NCI-H460 (cell line): Measurements from ENCODE around the gene USP53. TPM values are rescaled to one million over a fixed set of nuclear protein-coding genes. Genes with fewer than 3 reads are reported as not detected.
"Not testable (repeated sequence)": the region's sequence is repeated elsewhere in the genome, so short reads cannot be mapped to it uniquely, and the experiment has no call there.

Experiments
- DNase-seq: peaks from one replicate; pipeline ENCODE4 v3.0.0-alpha.2; 2016; ENCODE audit warnings: low read depth; ENCODE audit errors: extremely low read depth
- polyA plus RNA-seq: library from polyadenylated mRNA; depleted of rRNA; stranded (reverse); fragments of >200 nt; gene quantifications from 2 replicates; pipeline ENCODE4 v1.2.3, GENCODE V29; 2014; cell fraction: nucleus; rRNA removed
- total RNA-seq: library from RNA; depleted of rRNA; stranded (reverse); fragments of >200 nt; shearing (Covaris generic); gene quantifications from 2 replicates; pipeline ENCODE4 v1.2.3, GENCODE V29; 2014; rRNA removed

USP53 gene
- 24.1 and 31.1 TPM in 2 replicates for total RNA-seq
- 10.3 and 15.5 TPM in 2 replicates for polyA plus RNA-seq

DNA sequence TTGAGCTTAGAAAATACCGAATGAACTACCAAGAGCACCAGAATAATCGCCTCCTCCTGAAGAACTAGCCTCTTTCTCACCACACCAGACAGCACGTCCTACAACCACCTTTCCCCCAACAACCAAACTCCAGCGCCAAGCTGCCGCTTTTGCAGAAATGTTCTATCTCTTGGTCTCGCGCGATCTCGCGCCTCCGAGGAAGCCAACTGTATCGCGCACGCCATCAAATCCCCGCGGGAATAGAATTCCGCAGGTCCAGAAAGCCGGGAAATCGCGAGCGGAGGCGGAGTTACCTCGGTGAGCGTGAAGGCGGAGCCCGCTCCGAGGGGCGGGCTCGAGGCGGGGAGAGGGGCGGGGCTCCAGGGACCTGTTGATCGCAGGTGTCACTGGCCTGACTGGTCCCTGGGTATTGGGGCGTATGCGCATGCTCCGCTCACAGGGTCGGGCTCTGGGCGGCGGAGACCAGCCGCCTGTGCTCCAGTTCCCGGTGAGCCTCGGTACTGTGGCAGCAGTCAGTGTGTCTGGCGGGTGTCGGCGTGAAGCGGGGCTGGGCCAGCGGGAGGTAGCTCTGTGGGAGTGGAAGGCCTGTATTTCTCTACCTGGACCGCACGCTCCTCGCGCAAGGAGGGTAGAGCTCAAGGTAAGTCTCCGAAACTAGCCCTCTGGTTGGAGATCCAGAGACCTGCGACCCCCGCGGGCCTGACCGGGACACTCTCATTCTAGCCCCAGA, at the start of gene USP53:
USP53 (plus strand) TSS at position 480 of the 730 bp plus-strand sequence. CDS start 27,047 bp downstream, outside the sequence.
- peak; percentile 98 for DNase-seq

DNA sequence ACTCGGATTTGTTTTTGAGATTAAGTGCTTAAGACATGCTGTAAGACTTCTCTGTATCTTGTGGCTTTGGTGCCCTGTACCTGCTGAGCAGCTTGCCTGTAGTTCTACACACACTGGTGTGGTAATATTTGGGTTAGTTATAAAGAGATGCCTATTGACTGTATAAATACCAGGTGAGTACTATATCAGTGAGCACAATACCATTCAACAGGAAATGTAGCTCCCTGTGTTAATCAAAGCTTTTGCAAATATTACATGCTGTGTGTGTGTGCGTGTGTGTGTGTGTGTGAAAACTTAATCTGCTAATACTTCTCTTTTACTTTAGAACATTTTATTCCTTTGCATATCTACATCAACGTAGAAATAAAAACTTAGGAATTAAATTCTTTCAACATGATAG, 46.7 kb upstream of the USP53 start:
- no peak for DNase-seq

DNA sequence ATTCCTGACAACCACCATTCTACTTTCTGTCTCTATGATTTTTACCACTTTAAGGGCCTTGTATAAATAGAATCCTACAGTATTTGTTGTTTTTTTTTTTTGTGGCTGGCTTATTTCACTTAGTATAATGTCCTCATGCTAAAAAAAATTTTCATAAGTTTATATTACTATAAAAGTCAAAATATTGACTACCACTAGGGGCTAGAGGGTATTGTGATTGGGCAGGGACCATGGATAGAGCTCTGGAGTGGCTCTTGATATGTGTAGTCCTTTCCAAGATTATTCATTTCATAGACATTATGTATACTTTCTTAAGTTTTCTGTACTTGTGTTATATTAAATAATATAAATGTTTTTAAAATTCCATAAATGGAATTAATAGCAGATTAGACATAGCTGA, 42.3 kb upstream of the USP53 start:
- no peak for DNase-seq

DNA sequence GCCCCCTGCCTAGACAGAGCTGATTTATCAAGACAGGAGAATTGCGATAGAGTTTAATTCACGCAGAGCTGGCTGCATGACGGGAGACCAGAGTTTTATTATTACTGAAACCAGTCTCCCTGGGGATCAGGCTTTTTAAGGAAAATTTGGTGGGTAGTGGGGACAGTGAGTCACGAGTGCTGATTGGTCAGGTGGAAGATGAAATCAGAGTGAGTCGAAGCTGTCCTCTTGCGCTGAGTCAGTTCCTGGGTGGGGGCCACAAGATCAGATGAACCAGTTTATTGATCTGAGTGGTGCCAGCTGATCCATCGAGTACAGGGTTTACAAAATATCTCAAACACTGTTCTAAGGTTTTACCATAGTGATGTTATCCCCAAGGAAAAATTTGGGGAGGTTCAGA, 40.3 kb upstream of the USP53 start:
- DNase-seq = no peak

DNA sequence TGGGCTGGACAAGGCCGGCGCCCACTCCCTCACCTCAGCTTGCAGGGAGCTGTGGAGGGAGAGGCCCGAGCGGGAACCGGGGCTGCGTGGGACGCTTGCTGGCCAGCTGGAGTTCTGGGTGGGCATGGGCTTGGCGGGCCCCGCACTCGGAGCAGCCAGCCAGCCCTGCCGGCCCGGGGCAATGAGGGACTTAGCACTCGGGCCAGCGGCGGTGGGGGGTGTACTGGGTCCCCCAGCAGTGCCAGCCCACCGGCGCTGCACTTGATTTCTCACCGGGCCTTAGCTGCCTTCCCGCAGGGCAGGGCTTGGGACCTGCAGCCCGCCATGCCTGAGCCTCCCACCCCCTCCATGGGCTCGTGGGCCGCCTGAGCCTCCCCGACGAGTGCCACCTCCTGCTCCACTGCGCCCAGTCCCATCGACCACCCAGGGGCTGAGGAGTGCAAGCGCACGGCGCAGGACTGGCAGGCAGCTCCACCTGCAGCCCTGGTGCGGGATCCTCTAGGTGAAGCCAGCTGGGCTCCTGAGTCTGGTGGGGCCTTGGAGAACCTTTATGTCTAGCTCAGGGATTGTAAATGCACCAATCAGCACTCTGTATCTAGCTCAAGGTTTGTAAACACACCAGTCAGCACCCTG, 38.7 kb upstream of the USP53 start:
- DNase-seq = not testable (repeated sequence)

DNA sequence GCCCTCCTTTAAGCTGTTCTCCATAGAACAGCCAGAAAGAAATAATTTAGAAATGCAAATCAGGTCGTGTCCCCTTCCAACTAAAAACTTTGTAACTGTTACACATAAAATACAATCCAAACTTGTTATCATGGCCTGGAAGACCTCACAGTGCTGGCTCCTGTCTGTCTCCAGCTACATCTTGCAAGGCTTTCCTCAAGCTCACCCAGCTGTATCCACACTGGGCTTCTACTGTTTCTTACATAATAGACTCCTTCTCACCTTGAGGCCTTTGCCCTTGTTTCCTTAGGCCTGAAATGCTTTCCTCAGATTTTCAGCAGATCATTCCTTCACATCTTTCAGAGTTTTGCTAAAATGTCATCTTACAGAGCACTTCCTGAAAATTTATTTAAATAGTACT, 33.5 kb upstream of the USP53 start:
- DNase-seq = no peak

DNA sequence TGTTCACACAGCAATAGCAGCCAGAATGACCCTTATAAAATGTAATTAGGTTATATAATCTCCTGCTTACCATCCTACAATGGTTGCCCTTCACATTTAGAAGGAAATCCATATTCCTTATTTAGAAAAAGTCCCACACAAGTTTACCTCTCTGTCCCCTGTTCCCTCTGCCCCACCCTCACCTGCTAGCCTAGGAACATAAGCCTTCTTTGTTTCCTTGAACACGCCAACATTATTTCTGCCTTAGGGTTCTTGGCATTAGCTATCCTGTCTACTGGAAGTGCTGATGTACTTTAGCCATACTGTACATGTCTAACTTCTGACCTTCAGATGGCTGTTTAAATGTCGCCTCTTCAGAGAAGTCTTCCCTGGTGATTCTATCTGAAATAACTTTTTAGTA, 28.4 kb upstream of the USP53 start:
- DNase-seq = no peak

DNA sequence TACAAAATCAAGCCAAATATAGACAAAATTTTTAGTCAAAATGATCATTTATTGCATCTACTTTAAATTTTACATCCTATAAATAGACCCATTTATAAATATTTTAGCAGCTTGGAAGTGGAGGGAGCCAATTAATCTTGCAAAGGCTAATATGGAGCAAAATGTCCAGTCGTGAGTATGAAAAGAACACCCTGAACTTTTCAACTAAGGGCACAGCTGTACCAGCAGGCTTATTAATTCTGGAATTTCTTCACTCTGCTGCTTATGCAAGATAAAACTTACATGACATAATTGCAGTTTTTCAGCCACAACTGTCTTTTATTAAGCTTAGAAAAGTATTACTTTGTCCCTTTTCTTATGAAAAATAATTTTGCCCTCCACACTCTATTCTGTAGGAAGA, 22.9 kb upstream of the USP53 start:
- DNase-seq = no peak

DNA sequence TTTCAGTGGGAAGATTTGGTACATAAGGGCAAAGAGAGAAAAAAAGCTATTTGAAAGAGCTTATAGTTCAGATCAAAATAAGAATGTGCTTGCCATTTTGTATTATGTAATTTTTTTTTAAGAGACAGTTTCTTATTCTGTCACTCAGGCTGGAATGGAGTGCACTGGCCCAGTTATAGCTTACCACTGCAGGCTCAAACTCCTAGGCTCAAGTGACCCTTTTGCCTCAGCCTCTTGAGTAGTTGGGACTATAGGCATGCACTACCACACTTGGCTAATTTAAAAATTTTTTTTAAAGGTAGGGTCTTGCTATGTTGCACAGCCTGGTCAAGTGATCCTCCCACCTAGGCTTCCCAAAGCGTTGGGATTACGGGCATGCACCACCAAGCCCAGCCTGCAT, 22.2 kb upstream of the USP53 start:
- DNase-seq = no peak

DNA sequence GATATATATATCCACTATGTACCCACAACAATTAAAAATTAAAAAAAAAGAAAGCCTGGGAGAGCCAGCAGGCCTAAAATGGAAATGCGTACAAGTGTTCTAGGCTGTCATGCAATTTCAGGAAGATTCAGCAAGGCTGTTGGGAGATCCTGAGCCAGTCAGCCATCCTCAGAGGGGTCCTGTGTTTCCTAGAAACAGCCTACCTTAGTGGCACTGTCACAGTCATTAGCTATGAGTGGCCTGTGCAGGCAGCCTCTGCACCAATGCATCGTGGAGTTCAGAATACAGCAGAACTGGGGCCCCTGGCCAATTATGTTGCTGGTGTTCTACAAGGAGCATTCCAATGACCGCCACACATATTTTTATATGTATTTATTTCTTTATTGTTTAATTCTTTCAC, 21.0 kb upstream of the USP53 start:
- no peak for DNase-seq

DNA sequence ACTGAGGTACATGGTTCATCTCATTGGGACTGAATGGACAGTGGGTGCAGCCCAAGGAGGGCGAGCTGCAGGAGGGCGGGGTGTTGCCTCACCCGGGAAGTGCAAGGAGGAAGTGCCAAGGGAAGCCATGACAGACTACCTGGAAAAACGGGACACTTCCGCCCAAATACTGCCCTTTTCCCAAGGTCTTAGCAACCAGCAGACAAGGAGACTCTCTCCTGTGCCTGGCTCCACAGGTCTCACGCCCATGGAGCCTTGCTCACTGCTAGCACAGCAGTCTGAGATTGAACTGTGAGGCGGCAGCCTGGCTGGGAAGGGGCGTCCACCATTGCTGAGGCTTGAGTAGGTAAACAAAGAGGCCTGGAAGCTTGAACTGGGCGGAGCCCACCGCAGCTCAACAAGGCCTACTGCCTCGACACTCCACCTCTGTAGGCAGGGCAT, 14.7 kb upstream of the USP53 start:
- DNase-seq = no peak

DNA sequence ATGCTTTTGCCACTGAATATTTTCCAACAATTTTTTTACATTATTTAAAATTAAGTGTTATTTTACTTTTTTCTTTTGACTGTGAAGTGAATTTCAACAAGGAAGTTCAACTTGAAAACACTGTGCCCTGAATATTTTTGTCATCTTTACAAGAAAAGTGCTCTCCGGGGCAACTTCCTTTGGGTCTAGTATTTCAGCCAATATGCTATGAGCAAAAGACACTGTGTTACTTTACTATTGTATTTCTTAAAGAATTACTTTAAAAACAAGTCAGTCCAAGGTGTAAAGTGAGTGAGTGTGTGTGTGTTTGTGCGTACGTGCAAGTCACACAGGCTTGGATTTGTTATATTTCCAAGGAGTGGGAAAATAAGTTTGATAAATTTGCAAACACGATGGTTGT, 7.6 kb upstream of the USP53 start:
- no peak for DNase-seq

DNA sequence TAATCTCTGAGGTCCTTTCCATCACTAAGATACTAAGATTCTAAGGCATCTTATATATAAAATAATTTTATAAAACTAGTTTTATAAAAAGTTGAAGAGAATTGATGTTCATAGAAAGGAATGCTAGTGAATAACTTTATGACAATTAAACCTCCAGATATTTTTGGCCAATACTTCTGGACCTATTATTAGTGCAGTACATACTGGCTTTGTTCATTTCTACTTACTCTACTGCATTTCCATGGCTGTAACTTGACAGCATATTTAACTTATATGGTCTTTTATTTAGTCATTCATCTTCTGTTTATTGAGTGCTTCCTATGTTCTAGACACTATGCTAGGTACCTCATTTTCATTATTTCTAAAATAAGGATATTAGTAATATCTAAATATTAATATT, 6.8 kb upstream of the USP53 start:
- DNase-seq = no peak

DNA sequence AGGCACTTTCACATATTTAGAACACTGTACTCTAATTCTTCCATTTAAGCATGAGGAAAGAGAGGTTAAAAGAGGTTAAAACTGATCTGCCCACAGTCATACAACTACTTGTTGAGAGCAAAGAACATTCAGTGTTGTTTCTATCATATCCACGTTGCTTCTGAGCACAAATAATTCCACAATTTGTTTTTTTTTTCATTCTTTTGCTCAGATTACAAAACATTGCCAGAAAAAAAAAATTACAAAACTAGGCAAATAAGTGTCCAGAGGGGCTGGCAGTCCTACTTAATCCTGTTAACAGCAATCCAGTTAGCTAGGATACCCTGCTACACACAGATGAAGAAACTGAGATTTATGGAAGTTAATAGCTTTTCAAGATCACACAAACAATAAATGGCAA, 6.3 kb upstream of the USP53 start:
- DNase-seq = no peak

DNA sequence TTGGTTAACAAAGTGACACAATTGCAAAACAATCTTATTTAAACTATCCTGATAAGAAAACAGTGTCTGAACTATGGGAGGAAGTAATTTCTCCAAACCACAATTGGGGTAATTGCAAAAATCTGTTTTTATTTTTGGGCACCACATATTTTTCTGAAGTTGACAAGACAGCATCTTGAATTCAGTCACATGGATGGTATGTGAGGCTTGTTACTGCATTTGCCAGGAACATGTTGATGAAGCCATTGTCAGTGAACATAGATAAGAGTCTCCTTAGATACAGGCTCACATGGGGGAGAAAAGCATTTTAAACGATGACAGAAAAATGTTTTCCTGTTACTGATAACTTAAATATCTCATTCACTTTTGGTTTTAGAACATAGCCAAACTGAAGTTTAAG, 5.5 kb upstream of the USP53 start:
- no peak for DNase-seq

DNA sequence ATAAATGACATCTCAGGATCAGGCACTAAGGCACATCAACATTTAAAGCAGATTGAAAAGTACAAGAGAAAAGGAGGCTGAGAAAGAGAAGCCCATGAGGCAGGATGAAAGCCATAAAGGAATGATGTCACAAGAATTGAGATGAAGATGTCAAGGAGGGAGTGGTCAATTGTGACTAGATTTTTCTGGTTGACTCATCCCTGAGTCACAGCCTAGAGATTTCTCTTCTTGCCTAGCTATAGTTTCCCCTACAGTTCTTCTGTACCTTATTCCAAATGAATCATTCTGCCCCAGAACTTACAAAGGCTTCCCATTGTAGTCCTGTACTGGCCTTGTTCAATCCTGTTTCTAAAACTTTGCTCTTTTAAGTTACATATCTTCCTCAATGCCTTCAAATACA, 3.4 kb upstream of the USP53 start:
- peak; percentile 83 for DNase-seq

DNA sequence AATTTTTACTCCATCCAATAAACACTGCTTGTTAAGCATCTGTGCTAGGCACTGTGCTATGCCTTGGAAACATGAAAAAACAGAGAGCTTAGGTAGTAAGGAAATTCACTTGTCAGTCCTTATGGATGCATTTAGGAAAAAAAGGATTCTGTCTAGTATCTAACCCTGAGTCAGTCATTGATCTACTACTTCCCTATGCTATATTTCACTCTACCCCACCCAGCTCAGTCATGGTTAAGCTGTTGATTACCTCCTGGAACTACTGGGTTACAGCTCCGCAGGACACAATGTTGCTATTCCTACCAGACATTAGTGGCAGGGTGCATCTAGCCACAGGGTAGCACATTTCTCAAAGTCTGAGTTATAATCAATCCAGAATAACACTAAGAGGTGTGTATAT, 2.9 kb upstream of the USP53 start:
- no peak for DNase-seq

DNA sequence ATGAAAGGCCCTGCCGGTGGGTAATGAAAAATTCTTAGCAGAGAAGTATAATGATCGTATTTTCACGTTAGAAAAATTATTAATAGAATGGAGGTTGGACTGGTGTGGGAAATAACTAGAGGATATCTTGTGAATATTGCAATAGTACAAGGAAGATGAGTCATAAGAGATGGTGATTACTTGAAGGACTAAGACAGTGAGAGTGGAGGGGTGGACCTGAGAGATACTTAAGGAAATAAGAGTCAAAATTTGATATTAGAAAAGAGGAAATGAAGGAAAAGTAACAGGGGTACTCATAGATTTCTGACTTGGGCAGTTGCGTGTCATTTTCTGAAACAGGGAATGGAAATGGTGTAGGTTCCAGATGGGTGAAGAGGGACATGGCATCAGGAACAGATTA, 1.7 kb upstream of the USP53 start:
- no peak for DNase-seq

DNA sequence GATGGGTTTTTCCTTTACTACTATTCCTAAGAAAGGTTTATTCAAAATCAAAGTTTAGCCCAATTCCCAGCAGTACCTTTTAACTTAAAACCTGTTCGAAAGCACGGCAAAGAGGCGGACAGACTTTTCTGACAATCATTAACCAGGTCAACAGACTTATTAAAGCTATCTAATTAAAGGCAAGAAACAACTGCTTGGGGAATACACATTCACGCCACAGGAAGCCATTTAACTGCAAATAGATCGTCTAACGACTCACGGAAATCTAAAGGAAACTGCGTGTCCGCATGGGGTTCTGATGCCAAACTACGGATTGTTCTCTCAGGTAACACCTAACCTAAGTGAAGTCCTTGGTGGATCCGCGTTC, 663 bp upstream of the USP53 start:
- DNase-seq = no peak

DNA sequence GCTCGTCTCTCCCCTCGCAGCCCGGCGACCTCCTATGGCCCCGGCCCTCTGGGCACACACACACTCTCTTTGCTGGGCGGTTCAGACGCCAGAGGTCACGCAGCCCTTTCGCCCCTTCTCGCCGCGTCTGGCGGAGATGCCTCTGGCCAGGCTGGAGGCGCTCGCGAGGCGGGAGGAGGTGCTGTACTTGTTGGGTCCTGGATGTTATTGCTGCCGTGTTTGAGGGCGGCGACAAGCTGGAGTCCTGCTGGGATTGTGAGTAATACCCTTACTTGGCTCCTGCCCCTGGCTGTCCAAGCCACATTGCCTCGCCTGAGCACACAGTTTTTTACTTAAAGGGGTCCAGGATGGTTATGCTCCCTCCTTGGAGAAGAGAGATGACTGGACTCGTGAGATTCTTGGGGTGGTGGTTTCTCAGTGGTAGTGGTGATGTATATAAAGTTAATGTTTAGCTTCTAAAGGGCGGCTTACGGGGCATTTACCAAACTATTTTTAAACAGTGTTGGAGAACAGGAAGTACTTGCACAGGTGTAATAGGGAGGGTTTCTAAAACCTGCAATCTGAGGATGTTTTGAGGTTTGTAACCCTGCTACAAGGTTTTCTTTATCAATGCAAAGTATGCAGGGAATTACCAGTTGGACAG, 572 bp downstream of the USP53 start:
- DNase-seq = peak; percentile 89

DNA sequence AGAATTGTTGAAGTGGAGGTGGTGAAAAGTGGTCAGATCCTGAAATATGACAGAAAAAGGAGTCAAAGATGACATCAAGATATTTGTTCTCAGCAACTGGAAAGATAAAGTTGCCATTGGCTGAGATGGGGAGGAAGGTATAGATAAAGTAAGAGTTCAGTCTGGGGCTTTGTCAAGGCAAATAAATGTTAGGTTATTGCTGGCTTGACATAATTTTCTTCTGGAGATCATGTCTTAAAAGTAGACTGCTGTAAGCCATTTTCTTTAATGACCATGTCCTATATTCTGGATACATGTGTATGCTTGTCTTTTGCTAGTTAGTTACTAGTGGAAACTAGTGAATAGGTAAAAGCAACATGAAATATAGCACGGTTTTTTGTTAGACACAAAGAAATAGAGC, 5.6 kb downstream of the USP53 start:
- no peak for DNase-seq

DNA sequence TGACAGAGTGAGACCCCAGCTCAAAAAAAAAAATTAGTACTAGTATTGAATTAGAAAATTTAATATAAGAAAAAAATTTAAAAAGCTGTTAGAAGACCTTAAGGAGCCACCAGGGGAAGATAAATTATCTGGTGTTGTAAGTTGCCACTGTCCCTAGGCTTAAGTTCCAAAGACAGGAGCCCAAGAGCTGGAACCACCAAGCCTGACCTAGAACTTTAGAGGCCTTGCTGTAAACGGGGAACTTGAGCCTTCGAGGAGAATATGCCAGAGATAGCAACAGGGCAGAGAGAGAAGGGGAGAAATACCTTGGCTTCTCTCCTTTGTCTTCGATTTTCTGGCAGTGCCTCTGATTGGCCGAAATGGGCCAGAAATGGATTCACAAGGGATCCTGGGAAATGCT, 8.9 kb downstream of the USP53 start:
- no peak for DNase-seq
